ENCODE measurements around the gene TP53TG3C. TPM values are rescaled to one million over a fixed set of nuclear protein-coding genes. Genes with fewer than 3 reads are reported as not detected.
"Not testable (repeated sequence)": the region's sequence is repeated elsewhere in the genome, so short reads cannot be mapped to it uniquely, and the experiment has no call there.

The TP53TG3C gene, protein sequence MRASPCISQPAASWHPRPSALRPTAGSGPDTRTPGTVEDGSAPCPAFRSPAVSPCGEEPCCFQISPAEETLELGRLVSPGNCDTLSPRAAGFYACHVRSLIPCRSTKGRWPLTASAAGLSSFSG
- 0.58 TPM for total RNA-seq
- long read RNA-seq, result 0 reads

DNA sequence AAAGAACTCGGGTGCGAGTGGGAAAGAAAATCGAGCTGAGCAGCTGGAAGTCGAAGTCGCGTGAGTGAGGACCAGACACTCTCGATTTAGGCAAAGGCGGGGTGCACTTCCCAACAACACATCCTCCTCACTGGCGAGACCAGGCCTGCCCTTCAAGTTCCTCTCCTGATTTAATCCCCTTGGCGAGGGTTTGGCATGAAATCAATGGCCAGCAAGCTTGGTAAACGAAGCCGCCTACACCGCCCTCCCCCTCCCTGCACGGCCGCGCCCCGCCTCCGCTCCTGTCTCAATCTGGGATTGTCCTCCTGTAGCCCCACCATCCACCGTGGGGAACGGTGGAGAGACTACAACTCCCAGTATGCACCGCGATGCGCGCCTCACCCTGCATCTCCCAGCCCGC, at the start of gene TP53TG3C:
Gene TP53TG3C, plus strand, starts transcription at position 301 of the 400 bp plus-strand sequence. Its CDS starts 68 bp downstream, at position 369.
- DNase-seq; H3K27me3 ChIP-seq (ENCODE audit: low read depth); intact Hi-C loops (cut with micrococcal nuclease); H3K9me3 ChIP-seq (replicated peaks); H3K36me3 ChIP-seq; H3K27ac ChIP-seq (replicated peaks); H3K4me1 ChIP-seq; H3K4me3 ChIP-seq: not testable (repeated sequence)

Other genes with a start within 250 kb of the TP53TG3C start
- not detected for gene TP53TG3E, start 110.1 kb downstream of the TP53TG3C start, total RNA-seq
- not detected for gene TP53TG3B, start 166.6 kb downstream of the TP53TG3C start, total RNA-seq